Peyer's patch (tissue), 4 donors: ENCODE results near the gene PLCB2. TPM values are rescaled to one million over a fixed set of nuclear protein-coding genes. Genes with fewer than 3 reads are reported as not detected.
A peak's percentile ranks its signal among the peaks of the same experiment; 100 is the strongest.

Source experiments
- DNase-seq, 3 donors: peaks; one replicate each; pipeline ENCODE4 v3.0.0-alpha.2; 2017 to 2019
- H3K27ac ChIP-seq, 4 donors: fragments of 200-600 bp; sonication (generic); one replicate each; pipeline ENCODE4 v1.5.1; 2016 to 2019
- H3K27me3 ChIP-seq, 2 donors: fragments of 200-600 bp; sonication (generic); one replicate each; pipeline ENCODE4 v1.5.1; 2019
- H3K36me3 ChIP-seq, 3 donors: fragments of 200-600 bp; sonication (generic); one replicate each; pipeline ENCODE4 v1.5.1; 2016 to 2019
- H3K4me1 ChIP-seq, 4 donors: fragments of 200-600 bp; sonication (generic); one replicate each; pipeline ENCODE4 v1.5.1; 2016 to 2019
- H3K4me3 ChIP-seq, 4 donors: fragments of 200-600 bp; sonication (generic); 1 replicate in 3 of 4; 2 replicates in 1 of 4; pipeline ENCODE4 v1.5.1; 2016 to 2019; ENCODE audit warnings: mild to moderate bottlenecking in 1 of 4
- H3K9me3 ChIP-seq, 4 donors: fragments of 200-600 bp; sonication (generic); one replicate each; pipeline ENCODE4 v1.5.1; 2016 to 2019; ENCODE audit warnings: mild to moderate bottlenecking in 1 of 4
- CTCF ChIP-seq, 6 experiments: fragments of 450-650 bp in 4 of 6; fragments of 200-600 bp in 2 of 6; sonication (generic) in 1 of 6; IDR thresholded peaks; one replicate each; pipeline ENCODE4 v1.5.1; 2017 to 2019; ENCODE audit warnings: antibody characterized with exemption in 6 of 6, mild to moderate bottlenecking in 3 of 6, moderate library complexity in 1 of 6
- POLR2A ChIP-seq, 2 donors: fragments of 450-650 bp; IDR thresholded peaks; one replicate each; pipeline ENCODE4 v1.5.1; 2017; ENCODE audit warnings: antibody characterized with exemption in 2 of 2, mild to moderate bottlenecking in 2 of 2, moderate library complexity in 2 of 2
- total RNA-seq, 4 donors: library from RNA; depleted of rRNA; stranded (reverse); fragments of >200 nt; gene quantifications; one replicate each; pipeline ENCODE4 v1.1.0, GENCODE V29; 2016

Gene PLCB2
- total RNA-seq, 4 donors from 2014 or later = 12.3 to 101 (median 15.7) TPM

- TF ChIP-seq CTCF (IDR thresholded peaks at IDR 0.05) (no peak), POLR2A (IDR thresholded peaks at IDR 0.05) (no peak)
- Histone ChIP-seq H3K9me3 (no peaks in the 10 kb centered on the region), H3K27ac (peak overlapping the region in 2 of 4 donors; percentile 78 to 81), H3K27me3 (no peaks in the 10 kb centered on the region), H3K36me3 (peaks cover 0 to 14% (median 0%) of the 10 kb centered on the region in 3 donors), H3K4me1 (peaks cover 4 to 88% (median 12%) of the 10 kb centered on the region in 4 donors), H3K4me3 (no peak overlapping the region)
- DNase-seq = no peak
These were observed 28.4 kb upstream of the PLCB2 start for GRCh38 chr15:40335938-40336743.

- H3K36me3 ChIP-seq = peaks cover 0 to 14% (median 0%) of the 10 kb centered on the region in 3 donors
- no peaks in the 10 kb centered on the region for H3K9me3 ChIP-seq
- peaks cover 4 to 79% (median 12%) of the 10 kb centered on the region in 4 donors for H3K4me1 ChIP-seq
- peak overlapping the region in 3 of 4 donors; percentile 64 to 81 (median 78) for H3K27ac ChIP-seq
- no peak overlapping the region for H3K4me3 ChIP-seq
- DNase-seq = peak in 2 of 3 donors; percentile 50 to 54
- H3K27me3 ChIP-seq = no peaks in the 10 kb centered on the region
- no peak for TF ChIP-seq CTCF (IDR thresholded peaks at IDR 0.05)
- no peak for TF ChIP-seq POLR2A (IDR thresholded peaks at IDR 0.05)
These were observed 27.4 kb upstream of the PLCB2 start for GRCh38 chr15:40334941-40335795.

- Histone ChIP-seq H3K4me1 (peaks cover 4 to 73% (median 11%) of the 10 kb centered on the region in 4 donors), H3K27me3 (no peaks in the 10 kb centered on the region), H3K27ac (peak overlapping the region in 3 of 4 donors; percentile 64 to 81 (median 78)), H3K9me3 (no peaks in the 10 kb centered on the region), H3K36me3 (peaks cover 0 to 14% (median 0%) of the 10 kb centered on the region in 3 donors), H3K4me3 (no peak overlapping the region)
- TF ChIP-seq POLR2A (IDR thresholded peaks at IDR 0.05) (no peak), CTCF (IDR thresholded peaks at IDR 0.05) (no peak)
- DNase-seq = no peak
These were observed 26.8 kb upstream of the PLCB2 start for GRCh38 chr15:40334541-40334940.

- H3K36me3 ChIP-seq = peaks cover 0 to 14% (median 0%) of the 10 kb centered on the region in 3 donors
- TF ChIP-seq POLR2A (IDR thresholded peaks at IDR 0.05) (no peak), CTCF (IDR thresholded peaks at IDR 0.05) (no peak)
- peak; percentile 51 to 69 (median 53) for DNase-seq
- no peaks in the 10 kb centered on the region for H3K27me3 ChIP-seq
- no peak overlapping the region for H3K4me3 ChIP-seq
- H3K27ac ChIP-seq = peak overlapping the region; percentile 41 to 81 (median 71)
- H3K9me3 ChIP-seq = no peaks in the 10 kb centered on the region
- H3K4me1 ChIP-seq = peaks cover 4 to 68% (median 10%) of the 10 kb centered on the region in 4 donors
These were observed 26.3 kb upstream of the PLCB2 start for GRCh38 chr15:40333922-40334492.

- Histone ChIP-seq H3K4me3 (no peak overlapping the region), H3K9me3 (no peaks in the 10 kb centered on the region), H3K27ac (peak overlapping the region in 1 of 4 donors; percentile 66), H3K27me3 (no peaks in the 10 kb centered on the region), H3K36me3 (peaks cover 0 to 10% (median 0%) of the 10 kb centered on the region in 3 donors), H3K4me1 (peaks cover 4 to 50% (median 6%) of the 10 kb centered on the region in 4 donors)
- no peak for DNase-seq
- no peak for TF ChIP-seq POLR2A (IDR thresholded peaks at IDR 0.05)
- TF ChIP-seq CTCF (IDR thresholded peaks at IDR 0.05) = no peak
These were observed 24.5 kb upstream of the PLCB2 start for GRCh38 chr15:40332113-40332781.
